GM23338 (cell line): Measurements from ENCODE around the gene COMMD10. TPM values are rescaled to one million over a fixed set of nuclear protein-coding genes. Genes with fewer than 3 reads are reported as not detected.
A peak's percentile ranks its signal among the peaks of the same experiment; 100 is the strongest.

Source experiments
- ATAC-seq: fragments of 200-7000 bp; cut with Tn5 transposase; 3 replicates; pipeline ENCODE4 v1.9.1; 2020
- DNase-seq: peaks from one replicate; pipeline ENCODE4 v3.0.0-alpha.2; 2015; ENCODE audit warnings: low spot score
- H2AFZ ChIP-seq: fragments of 200-600 bp; sonication (generic); 2 replicates; pipeline ENCODE4 v1.8.0; 2016; ENCODE audit warnings: antibody characterized with exemption, mild to moderate bottlenecking, moderate library complexity
- H3F3A ChIP-seq: fragments of 200-600 bp; sonication (generic); replicated peaks from 2 replicates; pipeline ENCODE4 v1.8.0; 2017; ENCODE audit warnings: antibody characterized with exemption, mixed run types, low read depth
- H3K27ac ChIP-seq: fragments of 200-600 bp; sonication (generic); 2 replicates; pipeline ENCODE4 v1.6.1; 2016; ENCODE audit warnings: low read depth
- H3K27me3 ChIP-seq: fragments of 200-600 bp; sonication (generic); 2 replicates; pipeline ENCODE4 v1.8.0; 2016; ENCODE audit warnings: mild to moderate bottlenecking, mixed run types, moderate library complexity; ENCODE audit not compliant: insufficient read depth
- H3K36me3 ChIP-seq: fragments of 200-600 bp; sonication (generic); 2 replicates; pipeline ENCODE4 v1.8.0; 2016; ENCODE audit warnings: mild to moderate bottlenecking; ENCODE audit not compliant: insufficient read depth
- H3K4me1 ChIP-seq: fragments of 200-600 bp; sonication (generic); 2 replicates; pipeline ENCODE4 v1.8.0; 2016; ENCODE audit warnings: mild to moderate bottlenecking, moderate library complexity; ENCODE audit not compliant: insufficient read depth
- H3K4me2 ChIP-seq: fragments of 200-600 bp; sonication (generic); 2 replicates; pipeline ENCODE4 v1.7.1; 2017; ENCODE audit warnings: mixed run types
- H3K4me3 ChIP-seq: fragments of 200-600 bp; sonication (generic); 2 replicates; pipeline ENCODE4 v1.6.1; 2016; ENCODE audit warnings: mixed run types
- H3K79me2 ChIP-seq: fragments of 200-600 bp; sonication (generic); replicated peaks from 2 replicates; pipeline ENCODE4 v1.8.0; 2017; ENCODE audit warnings: mild to moderate bottlenecking; ENCODE audit not compliant: insufficient read depth
- H3K9me2 ChIP-seq: fragments of 200-600 bp; sonication (generic); 2 replicates; pipeline ENCODE4 v1.8.0; 2017; ENCODE audit not compliant: insufficient read depth
- H4K20me1 ChIP-seq: fragments of 200-600 bp; sonication (generic); replicated peaks from 2 replicates; pipeline ENCODE4 v1.8.0; 2017; ENCODE audit warnings: mild to moderate bottlenecking; ENCODE audit not compliant: insufficient read depth
- H3K27ac Mint-ChIP-seq: 2 replicates; pipeline ENCODE4 v1.8.0; 2020; ENCODE audit warnings: inconsistent platforms, mild to moderate bottlenecking, moderate library complexity, mixed read lengths
- H3K27me3 Mint-ChIP-seq: 3 replicates; pipeline ENCODE4 v1.8.0; 2022; ENCODE audit warnings: low read depth, mild to moderate bottlenecking, moderate library complexity, mixed read lengths, inconsistent platforms; ENCODE audit not compliant: insufficient read depth, poor library complexity
- H3K36me3 Mint-ChIP-seq: 3 replicates; pipeline ENCODE4 v1.8.0; 2021; ENCODE audit warnings: low read depth, mild to moderate bottlenecking, inconsistent platforms, moderate library complexity, mixed read lengths
- H3K4me1 Mint-ChIP-seq: 3 replicates; pipeline ENCODE4 v1.8.0; 2020; ENCODE audit warnings: mild to moderate bottlenecking, inconsistent platforms, mixed read lengths
- H3K4me3 Mint-ChIP-seq: 3 replicates; pipeline ENCODE4 v1.8.0; 2021; ENCODE audit warnings: moderate library complexity, mild to moderate bottlenecking, inconsistent platforms, mixed read lengths
- H3K9me3 Mint-ChIP-seq: 3 replicates; pipeline ENCODE4 v1.8.0; 2020; ENCODE audit warnings: moderate library complexity, mild to moderate bottlenecking, inconsistent platforms, mixed read lengths
- EZH2 ChIP-seq: fragments of 200-600 bp; sonication (generic); IDR thresholded peaks from one replicate; pipeline ENCODE4 v1.8.0; 2017; ENCODE audit warnings: antibody characterized with exemption, mild to moderate bottlenecking, low read depth; ENCODE audit not compliant: unreplicated experiment
- EZH2phosphoT487 ChIP-seq: fragments of 200-600 bp; sonication (generic); IDR thresholded peaks from one replicate; pipeline ENCODE4 v1.8.1; 2018; ENCODE audit warnings: antibody characterized with exemption; ENCODE audit not compliant: unreplicated experiment
- POLR2AphosphoS5 ChIP-seq: IDR thresholded peaks from 2 replicates; pipeline ENCODE4 v1.6.1; 2016; ENCODE audit warnings: antibody characterized with exemption, low read depth
- ZNF114 ChIP-seq: fragments of 250-450 bp; sonication (Bioruptor Pico); IDR thresholded peaks from 2 replicates; pipeline ENCODE4 v1.5.0; 2020; ENCODE audit warnings: mild to moderate bottlenecking, moderate library complexity
- polyA plus RNA-seq: library from polyadenylated mRNA; unstranded; fragments of >200 nt; fragmentation: Nextera tagmentation; extraction: Ambion mirVana; gene quantifications from 2 replicates; pipeline ENCODE4 v1.2.1, GENCODE V29; 2016
- total RNA-seq: library from RNA; depleted of rRNA; stranded (reverse); fragments of >200 nt; shearing (Covaris generic); gene quantifications from 2 replicates; pipeline ENCODE4 v1.2.3, GENCODE V29; 2014
- TF ChIP-seq, protein P1 (sequence below): IDR thresholded peaks from 2 replicates; pipeline ENCODE4 v1.6.1; 2016; ENCODE audit warnings: antibody characterized with exemption
- TF ChIP-seq, protein P2 (sequence below), 2 experiments: fragments of 200-600 bp in 1 of 2; sonication (generic) in 1 of 2; conservative IDR thresholded peaks; 2 replicates each; pipeline versions ENCODE4 v1.5.1 to v1.6.1; 2016 to 2017; ENCODE audit warnings: antibody characterized with exemption in 2 of 2, low read depth in 2 of 2, mild to moderate bottlenecking in 2 of 2, moderate library complexity in 1 of 2
- TF ChIP-seq, protein P3 (sequence below): fragments of 250-450 bp; sonication (Bioruptor Pico); IDR thresholded peaks from 2 replicates; pipeline ENCODE4 v1.5.0; 2020; ENCODE audit warnings: mild to moderate bottlenecking, moderate library complexity

The COMMD10 gene
- total and polyA plus RNA-seq, 2 experiments from 2014 or later = 58.5 to 84.0 TPM

DNA sequence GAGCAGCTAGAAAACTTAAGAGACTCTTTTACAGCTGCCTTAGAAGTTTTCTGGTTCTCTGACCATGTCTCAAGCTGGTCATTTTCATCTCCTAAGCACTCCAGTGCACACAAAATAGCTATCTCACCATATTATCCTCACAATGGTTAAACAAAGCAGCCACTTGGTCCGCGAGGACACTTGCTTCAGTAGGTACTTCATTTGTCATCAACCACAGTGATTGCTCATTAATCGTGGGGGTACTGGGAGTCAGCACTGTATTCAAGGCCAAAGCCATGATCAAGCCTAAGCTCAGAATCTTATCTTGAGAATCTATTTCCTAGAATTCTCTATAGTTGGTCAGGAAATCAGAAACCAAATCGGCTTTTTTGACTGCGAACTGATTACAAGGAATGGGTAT, 49.7 kb upstream of the COMMD10 start:
- Histone ChIP-seq H4K20me1 (no peaks in the 10 kb centered on the region), H3K36me3 (no peaks in the 10 kb centered on the region), H3K79me2 (no peaks in the 10 kb centered on the region), H3K4me2 (no peak overlapping the region), H3K4me1 (peaks cover 19% of the 10 kb centered on the region; the same call in 1 of the 2 replicates), H3K27me3 (no peaks in the 10 kb centered on the region), H3K27ac (no peak overlapping the region), H3K4me3 (no peak overlapping the region), H2AFZ (no peak overlapping the region), H3F3A (no peaks in the 10 kb centered on the region), H3K9me2 (0 out of 2 replicates have a peak, but pooled peaks cover 6% of the 10 kb centered on the region)
- no peak overlapping the region for H3K4me3 Mint-ChIP-seq
- no peak for TF ChIP-seq ZNF114 (CRISPR knock-in tag)
- TF ChIP-seq, protein P1, sequence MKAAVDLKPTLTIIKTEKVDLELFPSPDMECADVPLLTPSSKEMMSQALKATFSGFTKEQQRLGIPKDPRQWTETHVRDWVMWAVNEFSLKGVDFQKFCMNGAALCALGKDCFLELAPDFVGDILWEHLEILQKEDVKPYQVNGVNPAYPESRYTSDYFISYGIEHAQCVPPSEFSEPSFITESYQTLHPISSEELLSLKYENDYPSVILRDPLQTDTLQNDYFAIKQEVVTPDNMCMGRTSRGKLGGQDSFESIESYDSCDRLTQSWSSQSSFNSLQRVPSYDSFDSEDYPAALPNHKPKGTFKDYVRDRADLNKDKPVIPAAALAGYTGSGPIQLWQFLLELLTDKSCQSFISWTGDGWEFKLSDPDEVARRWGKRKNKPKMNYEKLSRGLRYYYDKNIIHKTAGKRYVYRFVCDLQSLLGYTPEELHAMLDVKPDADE = no peak
- H3K27ac Mint-ChIP-seq = no peak overlapping the region
- ATAC-seq (no peak), DNase-seq (no peak)
- H3K27me3 Mint-ChIP-seq = peaks cover 4% of the 10 kb centered on the region
- H3K36me3 Mint-ChIP-seq = no peaks in the 10 kb centered on the region
- peaks cover 23% of the 10 kb centered on the region for H3K4me1 Mint-ChIP-seq
- no peaks in the 10 kb centered on the region for H3K9me3 Mint-ChIP-seq

DNA sequence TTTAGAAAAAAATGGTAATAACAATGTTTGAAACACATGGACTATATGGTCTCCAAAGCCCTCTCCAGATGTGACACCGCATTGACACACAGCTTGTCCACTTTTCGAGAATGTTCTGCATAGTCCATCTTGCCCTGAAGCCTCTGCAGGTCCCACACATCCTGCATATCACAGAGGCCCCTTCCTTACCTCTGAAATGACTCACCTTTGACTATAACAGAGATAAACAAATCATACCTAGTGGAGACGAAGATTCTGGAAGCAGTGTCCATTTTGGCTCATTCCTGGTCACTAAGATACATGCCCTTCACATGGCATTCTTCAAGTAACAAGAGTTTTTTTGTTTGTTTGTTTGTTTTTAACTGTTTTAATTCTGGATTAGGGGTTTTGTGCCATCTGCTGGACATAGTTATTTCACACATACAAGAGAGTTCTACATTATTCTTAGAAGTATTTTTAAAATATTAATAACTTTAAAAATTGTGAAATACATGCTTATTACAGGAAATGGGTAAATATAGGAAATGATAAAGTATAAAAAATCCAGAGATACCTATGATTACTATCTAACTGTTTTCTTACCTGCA, 47.5 kb upstream of the COMMD10 start:
- Histone ChIP-seq H3K4me2 (no peak overlapping the region), H3K27ac (no peak overlapping the region), H3K4me3 (no peak overlapping the region), H3K79me2 (no peaks in the 10 kb centered on the region), H3K36me3 (no peaks in the 10 kb centered on the region), H3K27me3 (no peaks in the 10 kb centered on the region), H3K4me1 (peaks cover 14% of the 10 kb centered on the region; the same call in 1 of the 2 replicates), H4K20me1 (no peaks in the 10 kb centered on the region), H2AFZ (no peak overlapping the region), H3F3A (no peaks in the 10 kb centered on the region), H3K9me2 (no peaks in the 10 kb centered on the region)
- ATAC-seq (no peak), DNase-seq (no peak)
- no peak overlapping the region for H3K4me3 Mint-ChIP-seq
- H3K4me1 Mint-ChIP-seq = peaks cover 21% of the 10 kb centered on the region
- H3K36me3 Mint-ChIP-seq = no peaks in the 10 kb centered on the region
- TF ChIP-seq, protein P2, sequence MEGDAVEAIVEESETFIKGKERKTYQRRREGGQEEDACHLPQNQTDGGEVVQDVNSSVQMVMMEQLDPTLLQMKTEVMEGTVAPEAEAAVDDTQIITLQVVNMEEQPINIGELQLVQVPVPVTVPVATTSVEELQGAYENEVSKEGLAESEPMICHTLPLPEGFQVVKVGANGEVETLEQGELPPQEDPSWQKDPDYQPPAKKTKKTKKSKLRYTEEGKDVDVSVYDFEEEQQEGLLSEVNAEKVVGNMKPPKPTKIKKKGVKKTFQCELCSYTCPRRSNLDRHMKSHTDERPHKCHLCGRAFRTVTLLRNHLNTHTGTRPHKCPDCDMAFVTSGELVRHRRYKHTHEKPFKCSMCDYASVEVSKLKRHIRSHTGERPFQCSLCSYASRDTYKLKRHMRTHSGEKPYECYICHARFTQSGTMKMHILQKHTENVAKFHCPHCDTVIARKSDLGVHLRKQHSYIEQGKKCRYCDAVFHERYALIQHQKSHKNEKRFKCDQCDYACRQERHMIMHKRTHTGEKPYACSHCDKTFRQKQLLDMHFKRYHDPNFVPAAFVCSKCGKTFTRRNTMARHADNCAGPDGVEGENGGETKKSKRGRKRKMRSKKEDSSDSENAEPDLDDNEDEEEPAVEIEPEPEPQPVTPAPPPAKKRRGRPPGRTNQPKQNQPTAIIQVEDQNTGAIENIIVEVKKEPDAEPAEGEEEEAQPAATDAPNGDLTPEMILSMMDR (conservative IDR thresholded peaks at IDR 0.05; ENCODE audit: low read depth in 2 of 2) = peak in 1 of 2 experiments; percentile 38; a peak in 3 of 4 replicates
- no peak for TF ChIP-seq EZH2
- TF ChIP-seq EZH2phosphoT487 = no peak
- no peak overlapping the region for H3K27ac Mint-ChIP-seq
- peaks cover 2% of the 10 kb centered on the region for H3K27me3 Mint-ChIP-seq
- no peaks in the 10 kb centered on the region for H3K9me3 Mint-ChIP-seq

DNA sequence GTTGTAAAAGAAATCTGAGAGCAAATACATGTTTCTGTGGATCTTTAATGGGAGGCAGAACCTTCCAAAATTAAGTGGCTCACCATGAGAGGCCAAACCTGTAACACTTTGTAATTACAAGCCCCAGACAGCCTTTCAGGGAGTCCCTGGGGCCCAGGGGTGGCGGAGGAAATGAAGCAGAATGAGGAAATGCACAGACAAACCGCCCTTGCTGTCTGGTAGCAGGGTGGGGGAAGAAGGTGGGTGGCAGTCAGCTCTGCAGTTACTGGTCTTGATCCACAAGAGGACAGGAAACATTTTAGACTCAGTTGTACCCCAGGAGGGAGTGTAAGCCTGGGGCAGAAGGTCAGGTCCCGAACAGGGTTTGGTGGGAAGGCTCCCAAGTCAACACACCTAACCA, 46.0 kb upstream of the COMMD10 start:
- ATAC-seq (no peak), DNase-seq (no peak)
- Mint-ChIP-seq H3K9me3 (no peaks in the 10 kb centered on the region), H3K36me3 (no peaks in the 10 kb centered on the region), H3K4me1 (peaks cover 21% of the 10 kb centered on the region), H3K27ac (no peak overlapping the region), H3K4me3 (no peak overlapping the region), H3K27me3 (peaks cover 2% of the 10 kb centered on the region)
- H3K4me2 ChIP-seq = no peak overlapping the region
- H3K27me3 ChIP-seq = no peaks in the 10 kb centered on the region
- no peaks in the 10 kb centered on the region for H4K20me1 ChIP-seq
- peak overlapping the region; percentile 60; the same call in 1 of the 2 replicates for H2AFZ ChIP-seq
- no peaks in the 10 kb centered on the region for H3K36me3 ChIP-seq
- peaks cover 11% of the 10 kb centered on the region; the same call in 1 of the 2 replicates for H3K4me1 ChIP-seq
- H3K4me3 ChIP-seq = no peak overlapping the region
- H3F3A ChIP-seq = no peaks in the 10 kb centered on the region
- H3K9me2 ChIP-seq = no peaks in the 10 kb centered on the region
- no peaks in the 10 kb centered on the region for H3K79me2 ChIP-seq
- H3K27ac ChIP-seq = no peak overlapping the region
- no peak for TF ChIP-seq POLR2AphosphoS5
- TF ChIP-seq, protein P3, sequence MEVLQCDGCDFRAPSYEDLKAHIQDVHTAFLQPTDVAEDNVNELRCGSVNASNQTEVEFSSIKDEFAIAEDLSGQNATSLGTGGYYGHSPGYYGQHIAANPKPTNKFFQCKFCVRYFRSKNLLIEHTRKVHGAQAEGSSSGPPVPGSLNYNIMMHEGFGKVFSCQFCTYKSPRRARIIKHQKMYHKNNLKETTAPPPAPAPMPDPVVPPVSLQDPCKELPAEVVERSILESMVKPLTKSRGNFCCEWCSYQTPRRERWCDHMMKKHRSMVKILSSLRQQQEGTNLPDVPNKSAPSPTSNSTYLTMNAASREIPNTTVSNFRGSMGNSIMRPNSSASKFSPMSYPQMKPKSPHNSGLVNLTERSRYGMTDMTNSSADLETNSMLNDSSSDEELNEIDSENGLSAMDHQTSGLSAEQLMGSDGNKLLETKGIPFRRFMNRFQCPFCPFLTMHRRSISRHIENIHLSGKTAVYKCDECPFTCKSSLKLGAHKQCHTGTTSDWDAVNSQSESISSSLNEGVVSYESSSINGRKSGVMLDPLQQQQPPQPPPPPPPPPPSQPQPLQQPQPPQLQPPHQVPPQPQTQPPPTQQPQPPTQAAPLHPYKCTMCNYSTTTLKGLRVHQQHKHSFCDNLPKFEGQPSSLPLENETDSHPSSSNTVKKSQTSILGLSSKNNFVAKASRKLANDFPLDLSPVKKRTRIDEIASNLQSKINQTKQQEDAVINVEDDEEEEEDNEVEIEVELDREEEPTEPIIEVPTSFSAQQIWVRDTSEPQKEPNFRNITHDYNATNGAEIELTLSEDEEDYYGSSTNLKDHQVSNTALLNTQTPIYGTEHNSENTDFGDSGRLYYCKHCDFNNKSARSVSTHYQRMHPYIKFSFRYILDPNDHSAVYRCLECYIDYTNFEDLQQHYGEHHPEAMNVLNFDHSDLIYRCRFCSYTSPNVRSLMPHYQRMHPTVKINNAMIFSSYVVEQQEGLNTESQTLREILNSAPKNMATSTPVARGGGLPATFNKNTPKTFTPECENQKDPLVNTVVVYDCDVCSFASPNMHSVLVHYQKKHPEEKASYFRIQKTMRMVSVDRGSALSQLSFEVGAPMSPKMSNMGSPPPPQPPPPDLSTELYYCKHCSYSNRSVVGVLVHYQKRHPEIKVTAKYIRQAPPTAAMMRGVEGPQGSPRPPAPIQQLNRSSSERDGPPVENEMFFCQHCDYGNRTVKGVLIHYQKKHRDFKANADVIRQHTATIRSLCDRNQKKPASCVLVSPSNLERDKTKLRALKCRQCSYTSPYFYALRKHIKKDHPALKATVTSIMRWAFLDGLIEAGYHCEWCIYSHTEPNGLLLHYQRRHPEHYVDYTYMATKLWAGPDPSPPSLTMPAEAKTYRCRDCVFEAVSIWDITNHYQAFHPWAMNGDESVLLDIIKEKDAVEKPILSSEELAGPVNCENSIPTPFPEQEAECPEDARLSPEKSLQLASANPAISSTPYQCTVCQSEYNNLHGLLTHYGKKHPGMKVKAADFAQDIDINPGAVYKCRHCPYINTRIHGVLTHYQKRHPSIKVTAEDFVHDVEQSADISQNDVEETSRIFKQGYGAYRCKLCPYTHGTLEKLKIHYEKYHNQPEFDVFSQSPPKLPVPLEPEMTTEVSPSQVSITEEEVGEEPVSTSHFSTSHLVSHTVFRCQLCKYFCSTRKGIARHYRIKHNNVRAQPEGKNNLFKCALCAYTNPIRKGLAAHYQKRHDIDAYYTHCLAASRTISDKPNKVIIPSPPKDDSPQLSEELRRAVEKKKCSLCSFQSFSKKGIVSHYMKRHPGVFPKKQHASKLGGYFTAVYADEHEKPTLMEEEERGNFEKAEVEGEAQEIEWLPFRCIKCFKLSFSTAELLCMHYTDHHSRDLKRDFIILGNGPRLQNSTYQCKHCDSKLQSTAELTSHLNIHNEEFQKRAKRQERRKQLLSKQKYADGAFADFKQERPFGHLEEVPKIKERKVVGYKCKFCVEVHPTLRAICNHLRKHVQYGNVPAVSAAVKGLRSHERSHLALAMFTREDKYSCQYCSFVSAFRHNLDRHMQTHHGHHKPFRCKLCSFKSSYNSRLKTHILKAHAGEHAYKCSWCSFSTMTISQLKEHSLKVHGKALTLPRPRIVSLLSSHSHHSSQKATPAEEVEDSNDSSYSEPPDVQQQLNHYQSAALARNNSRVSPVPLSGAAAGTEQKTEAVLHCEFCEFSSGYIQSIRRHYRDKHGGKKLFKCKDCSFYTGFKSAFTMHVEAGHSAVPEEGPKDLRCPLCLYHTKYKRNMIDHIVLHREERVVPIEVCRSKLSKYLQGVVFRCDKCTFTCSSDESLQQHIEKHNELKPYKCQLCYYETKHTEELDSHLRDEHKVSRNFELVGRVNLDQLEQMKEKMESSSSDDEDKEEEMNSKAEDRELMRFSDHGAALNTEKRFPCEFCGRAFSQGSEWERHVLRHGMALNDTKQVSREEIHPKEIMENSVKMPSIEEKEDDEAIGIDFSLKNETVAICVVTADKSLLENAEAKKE = no peak
- TF ChIP-seq EZH2phosphoT487 = no peak
